Left lung (tissue), 10 donors: ENCODE data around the gene DNAAF1. TPM values are rescaled to one million over a fixed set of nuclear protein-coding genes. Genes with fewer than 3 reads are reported as not detected.
A peak's percentile ranks its signal among the peaks of the same experiment; 100 is the strongest.

Experiments
- ATAC-seq: fragments of 200-7000 bp; cut with Tn5 transposase; one replicate; pipeline ENCODE4 v1.9.1; 2020; ENCODE audit warnings: moderate library complexity
- DNase-seq, 4 donors: peaks; one replicate each; pipeline ENCODE4 v3.0.0-alpha.2; 2013 to 2020
- H3K27ac ChIP-seq, 2 donors: fragments of 200-600 bp; sonication (generic) in 1 of 2; one replicate each; pipeline versions ENCODE4 v1.5.0 to v1.8.0; 2020 to 2021
- H3K27me3 ChIP-seq, 2 donors: fragments of 200-600 bp; sonication (generic) in 1 of 2; one replicate each; pipeline versions ENCODE4 v1.5.0 to v1.8.0; 2020 to 2021
- H3K36me3 ChIP-seq, 2 donors: fragments of 200-600 bp; sonication (generic) in 1 of 2; one replicate each; pipeline versions ENCODE4 v1.5.0 to v1.8.0; 2020 to 2021
- H3K4me1 ChIP-seq, 2 donors: fragments of 200-600 bp; one replicate each; pipeline ENCODE4 v1.8.0; 2021
- H3K4me3 ChIP-seq, 2 donors: fragments of 200-600 bp; sonication (generic) in 1 of 2; one replicate each; pipeline versions ENCODE4 v1.5.0 to v1.8.0; 2020 to 2021; ENCODE audit warnings: mild to moderate bottlenecking in 1 of 2
- H3K9me3 ChIP-seq, 2 donors: fragments of 200-600 bp; sonication (generic) in 1 of 2; one replicate each; pipeline versions ENCODE4 v1.5.0 to v1.8.0; 2020 to 2021
- CTCF ChIP-seq, 2 donors: fragments of 200-600 bp; sonication (generic) in 1 of 2; IDR thresholded peaks; one replicate each; pipeline versions ENCODE4 v1.5.0 to v1.8.0; 2021; ENCODE audit warnings: antibody characterized with exemption in 2 of 2
- intact Hi-C, 2 donors: fragments of 100-400 bp; cut with DNase I; formaldehyde crosslinking; loops; one replicate each; pipeline versions ENCODE4 v1.11.2 to v1.14.2; 2022
- polyA plus RNA-seq, 6 donors: library from polyadenylated mRNA; unstranded; fragments of 120-200 nt; gene quantifications; one replicate each; pipeline ENCODE4 v1.2.1, GENCODE V29; 2013; ENCODE audit not compliant: insufficient read length in 6 of 6
- total RNA-seq, 2 donors: library from RNA; stranded (reverse); fragmentation: NEBNext Ultra II Directional; extraction: Animal tissue kit (Norgen Biotek cat#: 25700); gene quantifications; one replicate each; pipeline ENCODE4 v1.2.1, GENCODE V29; 2021
- donor health status: DM: no; HTN: yes; CAD: no.
- donor health status: DM: no; HTN: no; CAD: no.

The DNAAF1 gene
- total and polyA plus RNA-seq, 8 donors = 0.85 to 22.3 (median 11.6) TPM

DNA sequence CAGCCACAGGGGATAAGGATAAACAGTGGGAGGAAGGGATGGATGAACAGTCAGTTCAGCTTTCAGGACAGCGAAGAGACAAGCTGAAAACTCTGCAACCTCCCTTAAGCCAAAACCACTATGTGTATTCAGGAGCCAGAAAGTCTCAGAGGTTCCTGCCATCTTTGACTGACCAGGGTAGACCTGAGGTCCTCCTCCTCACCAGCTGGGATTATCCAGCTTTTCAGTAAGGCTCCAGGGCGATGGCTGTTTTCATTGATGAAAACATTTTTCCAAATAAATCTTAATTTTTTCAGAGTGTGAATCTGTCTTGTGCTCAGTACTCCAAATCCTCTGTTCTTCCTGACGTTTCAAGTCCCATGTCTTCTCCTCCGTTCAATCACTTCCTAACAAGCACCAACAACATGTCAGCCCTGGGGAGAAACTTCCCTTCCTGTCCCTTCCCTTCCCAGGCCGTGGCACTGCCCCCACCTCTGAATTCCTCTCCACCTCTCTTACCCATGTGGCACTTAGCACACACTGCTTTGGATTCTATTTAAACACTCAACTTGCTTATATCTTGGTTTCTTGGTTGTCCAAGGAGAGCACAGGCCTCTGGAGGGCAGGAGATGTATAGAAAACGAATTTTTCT is 5.4 kb upstream of the DNAAF1 start:
- DNase-seq = no peak
- peak; percentile 31 for ATAC-seq
- Histone ChIP-seq H3K27ac (peak overlapping the region in 1 of 2 donors; percentile 77), H3K36me3 (no peaks in the 10 kb centered on the region), H3K4me3 (no peak overlapping the region), H3K9me3 (no peaks in the 10 kb centered on the region), H3K27me3 (no peaks in the 10 kb centered on the region), H3K4me1 (peaks cover 10 to 12% of the 10 kb centered on the region in 2 donors)
- intact Hi-C loops = no loop called here
- TF ChIP-seq CTCF (IDR thresholded peaks at IDR 0.05) = no peak

GRCh38 chr16:84141143-84141670 is 3.9 kb upstream of the DNAAF1 start:
- DNase-seq (no peak), ATAC-seq (no peak)
- intact Hi-C loops = no loop called here
- Histone ChIP-seq H3K9me3 (no peaks in the 10 kb centered on the region), H3K27me3 (peaks cover 0 to under 1% of the 10 kb centered on the region in 2 donors), H3K4me3 (no peak overlapping the region), H3K36me3 (no peaks in the 10 kb centered on the region), H3K4me1 (peaks cover 14 to 20% of the 10 kb centered on the region in 2 donors), H3K27ac (no peak overlapping the region)
- TF ChIP-seq CTCF (IDR thresholded peaks at IDR 0.05) = no peak

- H3K27me3 ChIP-seq = peaks cover 0 to 18% of the 10 kb centered on the region in 2 donors
- H3K27ac ChIP-seq = no peak overlapping the region
- DNase-seq (no peak), ATAC-seq (no peak)
- no peaks in the 10 kb centered on the region for H3K36me3 ChIP-seq
- H3K4me1 ChIP-seq = peaks cover 14 to 20% of the 10 kb centered on the region in 2 donors
- no peaks in the 10 kb centered on the region for H3K9me3 ChIP-seq
- TF ChIP-seq CTCF (IDR thresholded peaks at IDR 0.05) = no peak
- H3K4me3 ChIP-seq = no peak overlapping the region
- intact Hi-C loops = no loop called here
These were observed 2.0 kb upstream of the DNAAF1 start for GRCh38 chr16:84143081-84143480.

- intact Hi-C loops = no loop called here
- Histone ChIP-seq H3K4me3 (peak overlapping the region; percentile 78 to 81), H3K4me1 (peaks cover 14 to 20% of the 10 kb centered on the region in 2 donors), H3K27ac (no peak overlapping the region), H3K9me3 (no peaks in the 10 kb centered on the region), H3K27me3 (peaks cover 0 to 20% of the 10 kb centered on the region in 2 donors), H3K36me3 (no peaks in the 10 kb centered on the region)
- TF ChIP-seq CTCF (IDR thresholded peaks at IDR 0.05) = no peak
- ATAC-seq (no peak), DNase-seq (no peak)
These were observed 1.3 kb upstream of the DNAAF1 start for GRCh38 chr16:84143784-84144199.

DNA sequence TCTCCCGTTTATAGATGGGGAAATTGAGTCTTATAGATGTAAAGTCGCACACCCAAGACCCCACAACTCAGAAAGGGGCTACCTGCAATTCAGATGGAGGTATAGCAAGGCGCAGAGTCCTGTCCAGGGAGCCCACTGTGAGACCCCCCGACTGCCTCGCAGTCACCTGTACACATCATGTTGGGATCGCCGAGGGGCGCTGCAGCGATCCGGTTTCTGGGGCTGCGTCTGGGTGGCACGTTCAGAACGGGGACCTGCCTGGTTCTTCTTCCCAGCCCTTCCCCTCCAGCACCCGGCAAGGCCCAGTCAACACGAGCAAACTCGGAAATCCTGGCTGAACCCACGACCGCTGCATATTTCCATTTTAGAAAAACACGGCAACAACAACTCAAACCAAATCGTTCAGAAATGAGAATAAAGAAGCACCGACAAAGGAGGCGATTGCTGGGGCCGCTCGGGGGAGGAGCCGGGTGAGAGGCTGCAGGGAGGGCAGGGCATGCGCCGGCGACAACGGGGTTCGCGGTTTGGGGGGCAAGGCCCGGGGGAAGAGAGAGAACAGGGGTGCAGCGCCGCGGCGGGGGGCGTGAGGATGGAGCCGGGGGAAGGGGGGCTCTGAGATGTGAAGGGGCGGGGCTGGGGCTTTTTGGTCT is 774 bp upstream of the DNAAF1 start:
- ATAC-seq (peak; percentile 50), DNase-seq (peak; percentile 23 to 86 (median 36))
- no peaks in the 10 kb centered on the region for H3K9me3 ChIP-seq
- intact Hi-C loops = no loop called here
- peak overlapping the region; percentile 69 to 83 for H3K27ac ChIP-seq
- peaks cover 0 to 20% of the 10 kb centered on the region in 2 donors for H3K27me3 ChIP-seq
- no peaks in the 10 kb centered on the region for H3K36me3 ChIP-seq
- no peak for TF ChIP-seq CTCF (IDR thresholded peaks at IDR 0.05)
- peaks cover 13 to 20% of the 10 kb centered on the region in 2 donors for H3K4me1 ChIP-seq
- peak overlapping the region; percentile 78 to 81 for H3K4me3 ChIP-seq
